H9 (cell line): ENCODE measurements around the gene CDKAL1. TPM values are rescaled to one million over a fixed set of nuclear protein-coding genes. Genes with fewer than 3 reads are reported as not detected.

Experiments used
- DNase-seq: peaks from one replicate; pipeline ENCODE4 v3.0.0-alpha.2; 2017
- H2AFZ ChIP-seq: one replicate; pipeline ENCODE4 v1.6.1; 2013; ENCODE audit warnings: mild to moderate bottlenecking, low read length, control low read depth, moderate library complexity
- H2AK5ac ChIP-seq: 2 replicates; pipeline ENCODE4 v1.6.1; 2013; ENCODE audit warnings: low read length, control low read depth, mixed read lengths; ENCODE audit not compliant: insufficient read length
- H2BK120ac ChIP-seq: one replicate; pipeline ENCODE4 v1.6.1; 2013; ENCODE audit warnings: low read depth, mild to moderate bottlenecking, low read length, control low read depth, inconsistent platforms; ENCODE audit not compliant: poor library complexity, severe bottlenecking
- H2BK12ac ChIP-seq: 2 replicates; pipeline ENCODE4 v1.6.1; 2013; ENCODE audit warnings: low read length, control low read depth, mixed read lengths, low read depth; ENCODE audit not compliant: insufficient read length
- H2BK15ac ChIP-seq: 2 replicates; pipeline ENCODE4 v1.6.1; 2013; ENCODE audit warnings: low read depth, low read length, control low read depth
- H2BK20ac ChIP-seq: one replicate; pipeline ENCODE4 v1.6.1; 2013; ENCODE audit warnings: low read depth, mild to moderate bottlenecking, low read length, control low read depth, inconsistent platforms; ENCODE audit not compliant: poor library complexity, severe bottlenecking
- H2BK5ac ChIP-seq: 2 replicates; pipeline ENCODE4 v1.6.1; 2013; ENCODE audit warnings: low read length, control low read depth, mixed read lengths; ENCODE audit not compliant: insufficient read length
- H3K14ac ChIP-seq: 2 replicates; pipeline ENCODE4 v1.6.1; 2013; ENCODE audit warnings: low read length, control low read depth; ENCODE audit not compliant: insufficient read depth
- H3K18ac ChIP-seq: 2 replicates; pipeline ENCODE4 v1.6.1; 2013; ENCODE audit warnings: low read depth, mild to moderate bottlenecking, mixed read lengths, low read length, control low read depth; ENCODE audit not compliant: insufficient read length
- H3K23ac ChIP-seq: 2 replicates; pipeline ENCODE4 v1.6.1; 2013; ENCODE audit warnings: low read length, control low read depth, mixed read lengths, low read depth; ENCODE audit not compliant: insufficient read length
- H3K23me2 ChIP-seq: 2 replicates; pipeline ENCODE4 v1.6.1; 2013; ENCODE audit warnings: low read depth, mild to moderate bottlenecking, mixed read lengths, low read length, control low read depth; ENCODE audit not compliant: insufficient read length, poor library complexity, severe bottlenecking
- H3K27ac ChIP-seq: 2 replicates; pipeline ENCODE4 v1.5.1; 2013; ENCODE audit warnings: low read length, control low read depth, mixed read lengths, low read depth; ENCODE audit not compliant: insufficient read length
- H3K27me3 ChIP-seq: 2 replicates; pipeline ENCODE4 v1.6.1; 2013; ENCODE audit warnings: low read length, control low read depth, inconsistent platforms; ENCODE audit not compliant: insufficient read depth
- H3K4ac ChIP-seq: 2 replicates; pipeline ENCODE4 v1.6.1; 2013; ENCODE audit warnings: low read depth, mild to moderate bottlenecking, control low read depth, inconsistent platforms, low read length, moderate library complexity
- H3K4me1 ChIP-seq: 2 replicates; pipeline ENCODE4 v1.6.1; 2013; ENCODE audit warnings: low read length, control low read depth, inconsistent platforms; ENCODE audit not compliant: insufficient read depth
- H3K4me2 ChIP-seq: 2 replicates; pipeline ENCODE4 v1.6.1; 2013; ENCODE audit warnings: low read length, control low read depth, mixed read lengths; ENCODE audit not compliant: insufficient read length, insufficient read depth
- H3K56ac ChIP-seq: 2 replicates; pipeline ENCODE4 v1.6.1; 2013; ENCODE audit warnings: low read depth, mild to moderate bottlenecking, mixed read lengths, low read length, control low read depth; ENCODE audit not compliant: insufficient read length
- H3K79me1 ChIP-seq: 2 replicates; pipeline ENCODE4 v1.6.1; 2013; ENCODE audit warnings: low read depth, mild to moderate bottlenecking, moderate library complexity, low read length, control low read depth, inconsistent platforms; ENCODE audit not compliant: insufficient read depth, poor library complexity, severe bottlenecking
- H3K79me2 ChIP-seq: 2 replicates; pipeline ENCODE4 v1.6.1; 2013; ENCODE audit warnings: low read length, control low read depth, inconsistent platforms; ENCODE audit not compliant: insufficient read depth
- H3K9ac ChIP-seq: 2 replicates; pipeline ENCODE4 v1.6.1; 2013; ENCODE audit warnings: low read length, control low read depth, mixed read lengths; ENCODE audit not compliant: insufficient read length; ENCODE audit errors: extremely low read depth
- H3K9me3 ChIP-seq: one replicate; pipeline ENCODE4 v1.6.1; 2013; ENCODE audit warnings: low read depth, low read length, inconsistent platforms; ENCODE audit not compliant: control insufficient read depth
- H3T11ph ChIP-seq: one replicate; pipeline ENCODE4 v1.6.1; 2013; ENCODE audit warnings: mild to moderate bottlenecking, low read length, control low read depth, inconsistent platforms
- H4K20me1 ChIP-seq: one replicate; pipeline ENCODE4 v1.6.1; 2013; ENCODE audit not compliant: control insufficient read depth, insufficient read length, insufficient read depth
- H4K5ac ChIP-seq: 2 replicates; pipeline ENCODE4 v1.6.1; 2013; ENCODE audit warnings: low read depth, mild to moderate bottlenecking, mixed read lengths, low read length, control low read depth; ENCODE audit not compliant: insufficient read length
- H4K8ac ChIP-seq: replicated peaks from 2 replicates; pipeline ENCODE4 v1.6.1; 2013; ENCODE audit warnings: low read length, control low read depth, mixed read lengths, low read depth; ENCODE audit not compliant: insufficient read length
- H4K91ac ChIP-seq: 2 replicates; pipeline ENCODE4 v1.6.1; 2013; ENCODE audit warnings: low read depth, mild to moderate bottlenecking, moderate library complexity, mixed read lengths, low read length, control low read depth; ENCODE audit not compliant: insufficient read length
- H3K27ac Mint-ChIP-seq, 3 experiments: 2 replicates in 2 of 3; 3 replicates in 1 of 3; pipeline ENCODE4 v1.8.0; 2020 to 2021; ENCODE audit warnings: mixed read lengths in 3 of 3, mild to moderate bottlenecking in 1 of 3, moderate library complexity in 1 of 3
- H3K27me3 Mint-ChIP-seq: 2 replicates; pipeline ENCODE4 v1.8.0; 2021; ENCODE audit warnings: low read depth, mild to moderate bottlenecking, moderate library complexity, mixed read lengths
- H3K36me3 Mint-ChIP-seq, 3 experiments: 2 replicates in 2 of 3; 3 replicates in 1 of 3; pipeline ENCODE4 v1.8.0; 2020 to 2021; ENCODE audit warnings: low read depth in 3 of 3, mixed read lengths in 3 of 3; ENCODE audit not compliant: insufficient read depth in 1 of 3
- H3K4me1 Mint-ChIP-seq, 2 experiments: 2 replicates each; pipeline ENCODE4 v1.8.0; 2020; ENCODE audit warnings: mixed read lengths in 2 of 2
- H3K4me3 Mint-ChIP-seq, 2 experiments: 2 replicates in 1 of 2; 3 replicates in 1 of 2; pipeline ENCODE4 v1.8.0; 2020 to 2021; ENCODE audit warnings: mild to moderate bottlenecking in 2 of 2, mixed read lengths in 2 of 2, moderate library complexity in 1 of 2
- H3K9me3 Mint-ChIP-seq, 2 experiments: 2 replicates in 1 of 2; 3 replicates in 1 of 2; pipeline ENCODE4 v1.8.0; 2020; ENCODE audit warnings: mild to moderate bottlenecking in 2 of 2, mixed read lengths in 2 of 2, moderate library complexity in 1 of 2
- CTCF ChIP-seq: fragments of 200-600 bp; sonication (generic); conservative IDR thresholded peaks from 3 replicates; pipeline ENCODE4 v1.8.0; 2021; ENCODE audit warnings: antibody characterized with exemption, mild to moderate bottlenecking
- WGBS: extraction: QIAGEN DNeasy Blood & Tissue Kit; methylation state at CpG from one replicate; pipeline ENCODE4 v1.1.7; 2013; ENCODE audit warnings: missing lambda C conversion rate, low lambda C conversion rate, mixed read lengths; ENCODE audit not compliant: insufficient read length; ENCODE audit errors: extremely low coverage; 5-methylcytosine and 5-hydroxymethylcytosine counted together
- total RNA-seq: library from RNA; stranded (reverse); gene quantifications from 2 replicates; pipeline ENCODE4 v1.2.1, GENCODE V29; 2021

Gene CDKAL1
- total RNA-seq, 1 experiment from 2014 or later, result 23.0 TPM

- DNase-seq, result no peak
- H3K27ac Mint-ChIP-seq, result 0 out of 7 replicates have a peak overlapping the region, but pooled peaks of 1 of the 3 experiments have one; percentile 15
- H3K79me2 ChIP-seq, result no peaks in the 10 kb centered on the region
Observed at GRCh38 chr6:20955131-20955530, 420.9 kb downstream of the CDKAL1 start.

More at GRCh38 chr6:20955131-20955530, 420.9 kb downstream of the CDKAL1 start:
- Histone ChIP-seq H2BK20ac (no peak overlapping the region), H4K5ac (no peak overlapping the region), H3K56ac (no peak overlapping the region), H3T11ph (no peak overlapping the region), H2BK5ac (no peak overlapping the region), H2AFZ (no peak overlapping the region), H3K27ac (no peak overlapping the region), H2BK12ac (no peak overlapping the region), H2BK15ac (no peak overlapping the region), H3K9me3 (no peaks in the 10 kb centered on the region), H3K27me3 (no peaks in the 10 kb centered on the region), H3K4me1 (peaks cover 19% of the 10 kb centered on the region), H3K18ac (no peak overlapping the region), H4K8ac (no peak overlapping the region), H2BK120ac (no peak overlapping the region), H3K14ac (no peak overlapping the region), H3K4me2 (no peak overlapping the region), H2AK5ac (no peak overlapping the region), H3K9ac (no peak overlapping the region), H4K91ac (no peak overlapping the region), H3K79me1 (no peaks in the 10 kb centered on the region), H4K20me1 (no peaks in the 10 kb centered on the region), H3K4ac (no peak overlapping the region), H3K23me2 (no peaks in the 10 kb centered on the region), H3K23ac (no peak overlapping the region)
- Mint-ChIP-seq H3K4me1 (peaks cover 43 to 48% of the 10 kb centered on the region in 2 experiments), H3K9me3 (peaks cover 0 to 3% of the 10 kb centered on the region in 2 experiments; a peak in 1 of 5 replicates), H3K36me3 (peaks cover 0 to 4% (median 1%) of the 10 kb centered on the region in 3 experiments; a peak in 3 of 7 replicates), H3K27me3 (no peaks in the 10 kb centered on the region), H3K4me3 (no peak overlapping the region)
- no peak for TF ChIP-seq CTCF
- no CpG with 5 or more reads among the region's 2 CpGs for WGBS
